Activated T-cell treated with anti-CD3 and anti-CD28 coated beads, Interleukin-2, amount 50 U/mL, for 48 hours (primary cell): Measurements from ENCODE around the gene SPATA31D1.
"Not testable (repeated sequence)": the region's sequence is repeated elsewhere in the genome, so short reads cannot be mapped to it uniquely, and the experiment has no call there.

Source experiments
- DNase-seq, 2 experiments: peaks; one replicate each; pipeline ENCODE4 v3.0.0-alpha.2; 2020

SPATA31D1 gene

DNA sequence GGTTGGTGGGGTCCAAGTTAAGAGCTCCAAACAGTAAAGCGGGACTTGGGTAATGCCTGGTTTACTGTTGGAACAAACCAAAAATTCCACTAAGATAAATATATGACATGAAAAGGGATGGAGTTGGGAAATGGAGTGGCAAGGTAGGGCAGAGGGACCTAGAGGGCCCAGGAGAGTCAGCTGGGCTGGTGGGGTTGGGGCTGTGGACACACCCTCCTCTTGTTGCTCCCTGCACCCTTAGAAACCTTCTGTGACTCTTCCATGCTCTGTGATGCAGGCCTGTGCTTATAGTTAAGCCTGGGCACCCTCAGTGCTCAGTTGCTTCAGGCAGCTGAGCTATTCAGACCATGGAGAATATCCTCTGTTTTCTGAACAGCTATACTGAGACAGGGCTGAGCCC lies at the start of gene SPATA31D1:
Gene SPATA31D1, plus strand, starts transcription at position 301 of the 400 bp plus-strand sequence. Its CDS starts 47 bp downstream, at position 348.
- DNase-seq: not testable (repeated sequence)

DNA sequence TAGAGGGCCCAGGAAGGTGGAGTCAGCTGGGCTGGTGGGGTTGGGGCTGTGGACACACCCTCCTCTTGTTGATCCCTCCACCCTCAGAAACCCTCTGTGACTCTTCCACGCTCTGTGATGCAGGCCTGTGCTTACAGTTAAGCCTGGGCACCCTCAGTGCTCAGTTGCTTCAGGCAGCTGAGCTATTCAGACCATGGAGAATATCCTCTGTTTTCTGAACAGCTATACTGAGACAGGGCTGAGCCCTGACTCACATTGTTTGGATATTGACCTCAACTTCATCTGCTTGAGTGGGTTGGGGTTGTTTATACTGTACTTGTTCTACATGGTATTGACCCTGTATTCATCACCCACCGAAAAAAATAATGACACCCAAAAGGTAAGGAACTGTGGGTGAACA lies 45.2 kb upstream of the SPATA31D1 start, which contains the start of gene SPATA31D3:
Gene SPATA31D3, plus strand, starts transcription at position 108 of the 400 bp plus-strand sequence. Its CDS starts 86 bp downstream, at position 194.
- DNase-seq: not testable (repeated sequence)

DNA sequence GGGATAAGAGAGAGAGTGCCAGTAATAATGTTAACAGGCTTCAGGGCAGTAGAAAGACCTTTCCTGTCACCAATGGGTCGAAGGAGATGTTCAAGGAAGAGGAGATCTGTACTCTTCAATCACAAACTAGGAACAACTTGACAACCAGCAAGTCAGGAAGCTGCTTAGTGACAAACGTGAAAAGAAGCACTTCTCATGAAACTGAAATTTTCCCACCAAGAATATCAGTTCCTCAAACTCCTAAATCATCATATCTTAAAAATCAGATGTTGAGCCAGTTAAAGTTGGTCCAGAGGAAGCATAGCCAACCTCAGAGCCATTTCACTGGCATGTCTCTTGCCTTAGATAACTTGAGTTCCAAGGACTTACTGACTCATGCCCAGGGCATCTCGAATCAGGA lies 39.9 kb upstream of the SPATA31D1 start:
- not testable (repeated sequence) for DNase-seq

DNA sequence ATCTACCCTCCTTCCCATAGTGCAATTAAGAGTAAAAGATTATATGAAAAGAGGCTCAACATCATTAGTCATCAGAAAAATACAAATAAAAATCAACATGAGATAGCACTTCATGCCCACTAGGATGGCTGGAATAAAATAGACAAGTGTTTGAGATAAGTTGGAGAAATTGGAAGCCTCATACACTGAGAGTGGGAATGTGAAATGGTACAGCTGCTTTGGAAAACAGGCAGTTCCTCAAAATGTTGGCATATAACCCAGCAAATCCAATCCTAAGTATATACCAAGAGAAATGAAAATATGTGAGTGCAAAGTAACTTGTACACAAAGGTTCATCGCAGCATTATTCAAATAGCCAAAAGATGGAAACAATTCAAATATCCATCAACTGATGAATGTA lies 35.5 kb upstream of the SPATA31D1 start:
- no peak for DNase-seq

DNA sequence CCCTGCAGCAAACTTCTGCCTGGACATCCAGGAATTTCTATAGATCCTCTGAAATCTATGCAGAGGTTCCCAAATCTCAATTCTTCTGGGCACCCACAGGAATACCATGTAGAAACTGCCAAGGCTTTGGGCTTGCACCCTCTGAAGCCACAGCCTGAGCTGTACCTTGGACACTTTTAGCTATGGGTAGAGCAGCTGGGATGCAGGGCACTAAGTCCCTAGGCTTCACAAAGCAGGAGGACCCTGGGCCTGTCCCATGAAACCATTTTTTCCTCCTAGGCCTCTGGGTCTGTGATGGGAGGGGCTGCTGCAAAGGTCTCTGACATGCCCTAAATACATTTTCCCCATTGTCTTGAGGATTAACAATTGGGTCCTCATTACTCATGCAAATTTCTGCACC lies 32.9 kb upstream of the SPATA31D1 start:
- no peak for DNase-seq

DNA sequence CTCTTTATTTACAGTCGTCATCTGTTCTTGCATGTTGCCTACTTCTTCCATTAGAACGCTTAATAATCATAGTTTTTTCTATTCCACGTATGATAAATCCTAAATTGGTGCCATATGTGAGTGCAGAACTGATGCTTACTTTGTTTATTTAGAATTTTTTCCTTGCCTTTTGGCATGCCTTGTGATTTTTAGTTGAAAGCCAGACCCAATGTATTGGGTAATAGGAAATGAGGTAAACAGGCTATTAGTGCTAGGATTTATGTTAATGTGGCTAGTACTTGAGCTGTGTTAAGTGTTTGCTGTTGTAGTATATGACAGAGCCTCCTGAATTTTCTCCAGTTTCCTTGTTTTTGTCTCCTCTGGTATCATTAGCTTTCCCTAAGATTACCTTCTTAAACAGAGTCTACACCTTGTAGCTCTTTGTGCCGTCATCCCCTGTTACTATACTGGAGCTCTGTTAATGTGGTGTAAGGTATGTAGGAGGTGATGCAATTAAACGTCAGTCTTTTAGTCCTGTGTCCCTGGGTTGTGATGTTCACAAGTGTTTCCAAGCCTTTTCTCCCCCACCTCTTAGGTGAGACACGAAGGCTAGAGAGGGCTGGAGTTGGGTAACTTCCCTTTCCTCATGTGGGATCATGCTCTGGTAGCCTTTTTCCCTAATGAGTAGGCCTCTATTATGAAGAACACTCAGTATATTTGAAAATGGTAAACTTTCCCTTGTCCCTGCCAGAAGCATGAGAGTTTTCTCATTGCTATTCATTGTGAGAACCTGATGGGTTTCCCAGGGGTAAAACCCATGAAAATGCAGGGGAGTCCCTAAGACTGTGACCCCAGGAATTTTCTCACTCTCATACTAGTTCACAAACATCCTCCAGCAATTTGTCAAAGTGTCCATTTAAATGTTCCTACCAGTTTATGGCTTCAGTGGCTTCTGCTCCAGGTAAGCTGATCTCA lies 24.1 kb upstream of the SPATA31D1 start:
- no peak for DNase-seq

DNA sequence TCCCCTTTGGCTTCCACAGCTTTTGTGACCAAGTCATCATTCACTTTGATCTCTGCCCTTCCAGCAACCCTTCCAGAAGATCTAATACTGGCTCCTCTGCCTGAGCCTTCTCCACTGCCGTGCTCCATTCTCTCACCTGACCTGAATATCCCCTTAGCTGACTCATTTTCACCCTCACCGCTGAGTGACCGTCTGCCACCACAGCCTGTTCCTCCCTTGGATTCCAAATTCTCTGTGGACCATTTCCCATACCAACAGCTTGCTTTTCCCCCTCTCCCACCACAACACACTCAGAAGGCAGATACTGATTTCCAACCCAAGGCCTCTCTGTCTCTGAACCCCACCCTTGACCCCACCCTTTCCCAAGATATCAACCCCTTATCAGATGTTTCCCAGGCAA lies 20.5 kb upstream of the SPATA31D1 start:
- DNase-seq: no peak

DNA sequence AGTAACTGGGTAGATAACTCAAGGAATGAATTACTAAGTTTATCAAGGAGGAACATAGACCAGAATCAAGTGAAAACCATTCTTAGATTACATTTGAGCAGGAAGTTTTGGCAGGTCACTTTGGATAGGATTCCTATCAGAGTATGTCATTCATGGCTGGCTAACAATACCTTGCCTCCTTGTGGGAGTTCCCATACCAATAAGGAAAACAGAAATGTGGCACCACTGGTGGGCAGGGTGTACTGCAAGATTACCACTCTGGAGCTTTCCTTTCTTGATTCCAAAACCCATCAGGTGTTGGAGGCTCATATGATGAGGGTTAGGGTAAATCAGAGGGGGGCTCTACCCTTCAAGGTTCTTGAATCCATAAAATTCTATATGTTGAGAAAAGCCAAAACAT lies 18.6 kb upstream of the SPATA31D1 start:
- DNase-seq: no peak

DNA sequence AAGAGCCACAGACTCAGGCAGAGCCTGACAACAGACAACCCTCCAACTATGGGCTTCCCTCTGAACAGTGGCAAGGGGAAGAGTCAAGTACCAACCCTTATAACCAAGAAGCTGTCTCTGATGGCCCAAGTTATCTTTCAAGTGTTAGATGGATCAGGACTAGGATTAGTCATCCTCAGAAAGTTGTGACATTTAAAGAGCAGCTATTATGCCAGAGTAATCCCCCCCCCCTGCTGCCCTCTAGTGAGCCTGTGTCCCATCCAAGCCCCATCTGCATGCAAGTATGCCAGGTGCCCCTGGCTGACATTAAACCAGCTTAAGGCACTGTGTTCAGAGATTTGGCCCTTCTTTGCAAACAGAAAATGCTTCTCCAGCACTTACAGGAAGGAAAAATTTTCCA lies 16.8 kb upstream of the SPATA31D1 start:
- no peak for DNase-seq

DNA sequence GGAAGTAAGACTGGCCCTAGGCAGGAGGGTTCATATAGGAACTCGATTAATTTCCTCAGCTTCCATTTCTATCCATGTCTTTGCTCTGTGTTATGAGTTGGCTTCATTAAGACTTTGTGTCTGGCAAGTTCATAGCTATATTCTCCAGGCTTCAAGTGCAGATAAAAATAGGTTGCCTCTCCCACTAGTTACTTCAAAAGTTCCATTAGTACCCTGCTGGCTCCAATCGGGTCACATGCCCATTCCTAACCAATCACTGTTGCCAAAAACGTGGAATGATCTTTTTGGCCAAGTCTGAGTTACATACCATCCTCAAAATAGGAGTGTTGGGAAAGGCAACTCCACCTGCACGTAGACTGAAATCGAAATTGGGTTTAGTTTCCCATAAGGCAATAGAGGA lies 13.8 kb upstream of the SPATA31D1 start:
- no peak for DNase-seq

DNA sequence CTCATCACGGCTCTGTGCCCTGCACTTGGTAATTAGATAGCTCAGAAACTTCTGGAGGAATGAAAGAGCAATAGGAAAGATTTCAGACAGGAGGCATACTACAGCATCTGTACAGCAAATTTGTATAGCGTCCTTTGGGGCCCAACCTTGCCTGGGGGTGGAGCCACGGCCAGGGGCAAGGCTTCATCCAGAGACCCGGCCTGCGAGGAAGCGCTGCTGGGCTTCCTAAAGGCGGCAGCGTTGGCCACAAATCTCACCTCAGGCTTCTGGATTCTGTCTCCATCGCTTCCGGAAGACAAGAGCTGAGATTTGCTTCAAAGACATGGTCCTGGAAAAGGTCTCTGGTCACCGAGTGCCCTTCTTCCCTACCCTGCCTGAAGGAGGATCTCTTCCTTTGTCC lies 12.2 kb upstream of the SPATA31D1 start:
- no peak for DNase-seq

DNA sequence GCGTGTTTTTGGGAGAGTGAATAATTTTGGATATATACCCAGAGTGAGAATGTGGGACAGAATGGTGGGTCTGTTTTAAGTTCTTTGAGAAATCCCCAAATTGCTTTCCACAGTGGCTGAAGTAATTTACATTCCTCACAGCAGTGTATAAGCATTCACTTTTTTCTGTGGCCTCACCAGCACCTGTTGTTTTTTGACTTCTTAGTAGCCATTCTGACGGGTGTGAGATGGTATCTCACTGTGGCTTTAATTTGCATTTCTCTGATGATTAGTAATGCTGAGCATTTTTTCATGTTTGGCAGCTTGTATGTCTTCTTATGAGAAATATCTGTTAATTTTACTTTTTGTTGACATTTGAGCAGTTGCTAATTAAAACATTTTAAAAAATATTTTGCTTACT lies 9.4 kb upstream of the SPATA31D1 start:
- DNase-seq: no peak

DNA sequence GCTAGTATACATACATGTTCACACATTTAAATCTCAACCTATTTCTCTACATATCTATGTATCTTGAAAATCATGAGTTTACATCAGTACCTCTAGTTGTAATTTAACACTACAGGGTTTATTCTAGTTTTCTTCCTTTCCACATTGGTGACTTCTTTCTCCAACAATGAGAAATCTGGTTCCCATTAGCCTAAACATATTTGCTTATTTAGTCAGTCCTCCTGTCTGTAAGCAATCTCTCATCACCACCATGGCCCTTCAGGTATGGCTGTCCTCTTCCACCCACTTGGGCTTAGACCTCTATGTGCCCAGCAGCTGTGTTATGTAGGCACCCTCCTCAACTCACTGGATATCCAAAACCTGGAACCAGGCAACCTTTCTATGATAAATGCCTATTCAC lies 8.0 kb upstream of the SPATA31D1 start:
- DNase-seq: no peak

DNA sequence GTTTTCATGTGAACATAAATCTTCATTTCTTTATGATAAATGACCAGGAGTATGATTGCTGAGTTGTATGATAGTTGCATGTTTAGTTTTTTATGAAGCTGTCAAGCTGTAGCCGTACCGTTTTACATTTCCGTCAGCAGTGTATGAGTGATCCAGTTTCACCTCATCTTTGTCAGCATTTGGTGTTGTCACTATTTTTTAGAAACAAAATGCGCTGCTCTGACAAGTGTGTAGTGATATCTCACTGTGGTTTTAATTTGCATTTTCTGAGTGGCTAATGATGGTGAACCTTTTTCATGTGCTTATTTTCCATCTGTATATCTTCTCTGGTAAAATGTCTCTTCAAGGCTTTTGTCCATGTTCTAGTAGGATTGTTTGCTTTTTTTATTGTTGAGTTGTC lies 6.7 kb upstream of the SPATA31D1 start:
- DNase-seq: no peak

DNA sequence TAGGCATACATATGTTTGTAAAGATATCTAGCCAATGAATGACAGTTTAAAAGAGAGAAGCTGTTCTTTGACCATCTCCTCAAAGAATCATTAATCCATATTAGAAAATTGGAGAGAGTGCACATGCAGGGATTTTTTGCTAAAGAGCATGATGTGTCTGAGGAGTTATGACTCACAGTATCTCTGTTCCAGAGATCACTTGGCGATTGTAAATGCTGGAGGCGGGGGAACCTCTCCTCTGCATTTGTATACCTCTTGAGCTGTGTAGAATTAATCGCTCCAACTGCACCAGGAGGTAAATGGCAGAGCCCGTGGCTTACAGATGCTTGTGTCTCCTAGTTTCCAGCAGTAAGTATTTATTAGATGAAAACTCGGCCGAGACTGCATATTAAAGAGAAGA lies 3.6 kb upstream of the SPATA31D1 start:
- no peak for DNase-seq

DNA sequence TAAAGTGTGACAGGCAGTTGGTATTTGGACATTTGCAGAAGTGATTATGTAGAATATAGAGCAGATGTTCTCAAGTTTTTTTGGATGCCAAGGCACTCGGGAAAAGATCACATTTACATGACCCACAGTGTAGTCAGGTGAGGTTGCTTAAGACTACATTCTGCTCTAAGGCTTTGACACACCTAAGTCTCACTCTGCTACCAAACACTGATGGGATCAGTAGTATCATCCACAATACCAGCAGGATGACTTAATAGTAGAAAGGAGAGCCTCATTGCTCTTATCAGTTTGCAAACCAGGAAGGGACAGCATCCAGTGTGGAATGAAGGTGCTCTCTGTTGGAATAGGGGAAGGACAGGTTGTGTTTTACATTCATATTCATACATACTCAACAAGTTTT lies 2.5 kb upstream of the SPATA31D1 start:
- DNase-seq: no peak

DNA sequence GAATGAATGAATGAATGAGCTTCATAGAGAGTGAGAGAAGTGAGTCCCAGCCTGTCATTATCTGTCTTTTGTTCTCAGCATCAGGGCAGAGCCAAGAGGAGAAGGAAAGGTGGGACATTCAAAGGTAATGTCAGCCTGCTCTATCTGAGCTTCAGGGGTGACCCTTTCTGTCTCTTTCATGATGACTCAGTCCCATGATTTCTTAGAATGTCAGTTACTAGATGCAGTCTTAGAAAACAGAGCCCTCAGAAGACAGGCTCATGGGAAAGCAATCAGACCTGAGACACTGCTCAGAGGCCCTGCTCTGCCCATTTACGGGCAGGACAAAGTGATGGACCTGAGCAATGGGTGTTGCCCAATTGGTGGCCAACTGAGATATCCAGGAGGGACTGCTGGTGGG lies 1.1 kb downstream of the SPATA31D1 start:
- no peak for DNase-seq

DNA sequence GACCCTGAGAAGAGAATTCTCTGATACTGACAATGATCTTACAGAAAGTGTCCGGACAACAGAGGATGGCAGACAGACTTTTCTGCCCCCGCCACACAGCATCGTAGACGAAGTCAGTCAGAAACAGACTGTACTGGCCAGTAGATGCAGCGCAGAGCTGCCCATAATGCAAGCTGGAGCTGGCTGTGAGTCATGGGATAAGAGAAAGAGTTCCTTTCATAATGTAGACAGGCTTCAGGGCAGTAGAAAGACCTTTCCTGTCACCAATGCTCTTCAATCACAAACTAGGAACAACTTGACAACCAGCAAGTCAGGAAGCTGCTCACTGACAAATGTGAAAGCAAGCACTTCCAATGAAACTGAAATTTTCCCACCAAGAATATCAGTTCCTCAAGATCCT lies 5.1 kb downstream of the SPATA31D1 start:
- DNase-seq: no peak

DNA sequence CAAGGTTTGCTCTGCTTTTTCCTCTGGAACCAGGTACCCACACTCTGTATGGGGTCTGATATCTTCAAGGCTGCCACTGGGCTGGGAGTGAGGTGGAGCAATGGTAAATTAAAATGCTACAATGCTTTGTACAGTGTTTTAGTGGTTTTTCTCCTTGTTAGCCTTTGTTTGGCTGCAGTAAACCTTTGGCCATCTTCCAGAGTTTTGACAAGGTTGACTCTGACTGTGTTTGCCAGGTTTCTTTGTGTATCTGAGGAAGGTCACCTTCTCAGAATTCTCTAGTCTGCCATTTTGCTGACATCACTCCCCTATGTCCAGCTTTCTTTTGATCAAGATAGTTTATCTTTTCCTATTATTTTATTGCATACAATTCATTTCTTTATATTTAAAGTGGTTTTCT lies 11.2 kb downstream of the SPATA31D1 start:
- no peak for DNase-seq

DNA sequence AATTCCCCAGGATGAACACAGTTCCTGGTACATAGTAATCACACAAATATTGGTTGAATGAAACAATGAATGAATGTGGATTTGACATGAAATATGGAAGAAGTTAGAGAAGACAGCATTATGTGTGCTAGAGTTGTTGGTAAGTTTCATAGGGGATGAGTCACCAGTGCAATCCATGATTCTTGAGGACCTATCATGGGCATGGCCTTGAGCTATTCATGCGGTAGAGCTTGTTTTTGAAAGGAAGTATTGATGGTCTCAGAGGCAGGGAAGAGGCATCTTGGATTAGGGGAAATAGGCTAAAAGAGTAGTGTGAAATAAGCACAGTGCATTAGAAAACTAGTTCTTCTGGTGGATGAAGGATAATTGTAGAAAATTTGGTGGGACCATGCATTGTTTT lies 22.1 kb downstream of the SPATA31D1 start:
- DNase-seq: no peak

DNA sequence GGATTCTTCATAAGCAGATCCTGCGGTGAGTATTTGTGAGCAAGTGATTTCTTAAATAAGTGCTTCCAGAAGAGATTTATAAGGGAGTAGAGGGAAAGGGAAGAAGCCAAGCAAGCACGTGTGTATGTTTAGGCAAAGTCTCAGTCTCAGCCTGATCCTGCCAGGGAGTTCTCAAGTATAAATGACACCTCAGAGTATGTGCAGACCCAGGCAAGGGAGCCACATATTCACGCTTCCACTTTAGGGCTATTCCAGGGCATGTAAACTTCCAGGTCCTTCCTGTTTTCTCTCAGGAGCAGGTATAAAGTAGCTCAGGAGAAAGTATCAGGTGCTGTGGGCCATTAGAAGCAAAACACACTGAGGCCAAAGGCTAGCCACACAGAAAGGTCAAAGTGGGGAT lies 22.6 kb downstream of the SPATA31D1 start:
- DNase-seq: no peak

DNA sequence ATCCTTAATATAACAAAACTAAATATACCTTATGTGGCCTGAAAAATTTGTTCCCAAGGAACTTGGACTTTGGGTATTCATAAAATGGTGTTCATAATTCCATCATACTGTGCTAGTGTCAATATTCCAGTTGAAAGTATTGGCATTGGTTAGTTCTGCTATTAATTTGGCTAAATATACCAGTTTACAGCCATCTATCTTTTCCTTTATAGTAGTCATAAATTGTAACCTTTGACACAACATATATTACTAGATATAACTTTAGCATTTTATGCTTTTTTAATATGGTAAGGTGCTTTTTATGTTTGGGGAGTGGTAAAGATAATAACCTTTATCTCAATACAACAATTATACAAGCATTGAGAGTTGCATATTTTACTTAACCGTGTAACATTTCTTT lies 23.7 kb downstream of the SPATA31D1 start:
- no peak for DNase-seq

DNA sequence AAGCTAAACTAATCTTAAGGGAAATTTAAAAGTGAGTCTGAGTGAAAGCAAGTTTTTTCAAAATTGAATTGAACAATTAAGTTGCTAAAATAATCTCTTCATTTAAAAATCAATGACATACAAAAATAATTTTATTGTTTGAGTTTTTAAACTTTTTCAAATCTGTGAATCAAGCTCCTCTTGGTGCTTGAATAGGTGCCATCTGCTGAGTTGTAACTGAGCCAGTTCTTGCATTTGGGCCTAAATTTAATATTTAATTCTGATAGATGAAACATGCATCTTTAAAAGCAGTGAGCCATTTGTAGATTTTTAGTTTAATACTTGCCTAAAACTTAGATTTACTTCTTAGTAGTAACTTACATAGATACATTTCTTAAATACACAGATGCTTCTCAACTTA lies 31.8 kb downstream of the SPATA31D1 start:
- no peak for DNase-seq

DNA sequence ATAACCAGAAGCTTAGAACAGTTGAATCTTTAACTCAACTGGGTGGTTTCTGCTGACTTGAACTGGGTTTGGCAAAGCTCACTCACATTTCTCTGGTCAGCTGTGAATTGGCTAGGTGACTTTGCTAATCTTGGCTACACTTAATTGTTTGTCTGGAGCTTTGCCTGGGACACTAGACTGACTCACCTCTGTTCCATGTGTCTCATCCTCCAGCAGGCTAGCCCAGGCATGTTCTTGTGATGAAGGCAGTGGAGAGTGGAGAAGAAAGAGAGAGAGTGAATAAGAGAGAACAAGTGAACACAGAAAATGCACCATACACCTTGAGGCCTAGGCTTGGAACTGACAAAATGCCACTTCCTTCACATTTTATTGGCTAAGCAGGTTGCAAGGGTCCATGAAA lies 32.6 kb downstream of the SPATA31D1 start:
- DNase-seq: no peak

DNA sequence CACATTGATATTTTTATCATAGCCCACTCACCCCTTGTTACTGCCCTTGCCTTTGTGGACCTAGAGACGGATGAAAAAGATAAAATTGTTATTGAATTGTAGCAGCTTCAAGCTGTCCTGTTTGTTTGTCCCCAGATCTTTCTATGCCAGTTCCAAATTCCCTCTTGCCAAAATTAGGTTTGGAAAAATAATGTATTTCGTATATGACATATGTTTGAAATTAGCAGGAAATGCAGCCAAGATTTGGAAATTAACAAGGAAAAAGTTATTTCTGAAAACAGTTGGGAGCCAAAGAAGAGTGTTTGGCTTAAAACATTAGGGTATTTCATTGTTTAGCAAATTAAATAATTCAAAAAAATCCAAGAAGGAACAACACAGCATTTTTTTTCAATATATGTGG lies 33.5 kb downstream of the SPATA31D1 start:
- no peak for DNase-seq
